Right atrium auricular region (tissue), 2 donors: ENCODE results near the gene CIROP. TPM values are rescaled to one million over a fixed set of nuclear protein-coding genes. Genes with fewer than 3 reads are reported as not detected.

Experiments
- DNase-seq: peaks from one replicate; pipeline ENCODE4 v3.0.0-alpha.2; 2019; ENCODE audit warnings: low spot score
- H3K27ac ChIP-seq, 2 donors: fragments of 200-600 bp; sonication (generic); 1 replicate in 1 of 2; 2 replicates in 1 of 2; pipeline ENCODE4 v1.5.1; 2016 to 2019
- H3K27me3 ChIP-seq, 2 donors: fragments of 200-600 bp; sonication (generic); one replicate each; pipeline versions ENCODE4 v1.5.1 to v1.6.0; 2017 to 2019
- H3K36me3 ChIP-seq: fragments of 200-600 bp; sonication (generic); one replicate; pipeline ENCODE4 v1.5.1; 2016
- H3K4me1 ChIP-seq, 2 donors: fragments of 200-600 bp; sonication (generic); one replicate each; pipeline versions ENCODE4 v1.5.1 to v1.6.0; 2017 to 2019
- H3K4me3 ChIP-seq, 2 donors: fragments of 200-600 bp; sonication (generic); 1 replicate in 1 of 2; 2 replicates in 1 of 2; pipeline ENCODE4 v1.5.1; 2017 to 2019; ENCODE audit warnings: mild to moderate bottlenecking in 1 of 2, moderate library complexity in 1 of 2
- H3K9me3 ChIP-seq, 2 donors: fragments of 200-600 bp; sonication (generic); one replicate each; pipeline ENCODE4 v1.5.1; 2019
- total RNA-seq, 2 donors: library from RNA; depleted of rRNA; stranded (reverse); fragments of >200 nt; gene quantifications; one replicate each; pipeline ENCODE4 v1.1.0, GENCODE V29; 2016
- TF ChIP-seq, protein P1 (sequence below), 2 donors: fragments of 200-600 bp; sonication (generic); IDR thresholded peaks; one replicate each; pipeline ENCODE4 v1.5.1; 2019; ENCODE audit warnings: antibody characterized with exemption in 2 of 2

CIROP gene
- total RNA-seq, 2 donors from 2014 or later, result not detected

DNA sequence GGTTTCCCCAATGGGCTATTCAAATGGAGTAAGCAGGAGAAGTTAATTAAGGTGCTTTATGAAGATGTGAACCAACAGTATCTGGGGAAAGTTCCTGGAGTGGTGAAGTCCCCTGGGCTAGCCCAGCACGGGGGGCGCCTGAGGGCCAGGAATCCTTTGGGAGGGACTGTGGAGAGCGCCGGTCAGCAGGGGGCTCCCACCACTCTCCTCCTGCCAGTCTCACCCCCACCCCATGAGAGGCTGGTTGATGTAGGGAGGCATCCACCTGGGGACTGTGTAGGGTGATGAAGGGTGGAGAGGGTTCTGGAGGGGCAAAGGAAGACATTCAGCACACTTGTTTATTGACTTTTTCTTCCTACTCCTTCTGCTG is 9.9 kb upstream of the CIROP start:
- DNase-seq, result no peak
- TF ChIP-seq, protein P1, sequence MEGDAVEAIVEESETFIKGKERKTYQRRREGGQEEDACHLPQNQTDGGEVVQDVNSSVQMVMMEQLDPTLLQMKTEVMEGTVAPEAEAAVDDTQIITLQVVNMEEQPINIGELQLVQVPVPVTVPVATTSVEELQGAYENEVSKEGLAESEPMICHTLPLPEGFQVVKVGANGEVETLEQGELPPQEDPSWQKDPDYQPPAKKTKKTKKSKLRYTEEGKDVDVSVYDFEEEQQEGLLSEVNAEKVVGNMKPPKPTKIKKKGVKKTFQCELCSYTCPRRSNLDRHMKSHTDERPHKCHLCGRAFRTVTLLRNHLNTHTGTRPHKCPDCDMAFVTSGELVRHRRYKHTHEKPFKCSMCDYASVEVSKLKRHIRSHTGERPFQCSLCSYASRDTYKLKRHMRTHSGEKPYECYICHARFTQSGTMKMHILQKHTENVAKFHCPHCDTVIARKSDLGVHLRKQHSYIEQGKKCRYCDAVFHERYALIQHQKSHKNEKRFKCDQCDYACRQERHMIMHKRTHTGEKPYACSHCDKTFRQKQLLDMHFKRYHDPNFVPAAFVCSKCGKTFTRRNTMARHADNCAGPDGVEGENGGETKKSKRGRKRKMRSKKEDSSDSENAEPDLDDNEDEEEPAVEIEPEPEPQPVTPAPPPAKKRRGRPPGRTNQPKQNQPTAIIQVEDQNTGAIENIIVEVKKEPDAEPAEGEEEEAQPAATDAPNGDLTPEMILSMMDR (IDR thresholded peaks at IDR 0.05), result no peak
- Histone ChIP-seq H3K4me3 (no peak overlapping the region), H3K27me3 (no peaks in the 10 kb centered on the region), H3K36me3 (no peaks in the 10 kb centered on the region), H3K4me1 (peaks cover 0 to 15% of the 10 kb centered on the region in 2 donors), H3K27ac (no peak overlapping the region), H3K9me3 (no peaks in the 10 kb centered on the region)

DNA sequence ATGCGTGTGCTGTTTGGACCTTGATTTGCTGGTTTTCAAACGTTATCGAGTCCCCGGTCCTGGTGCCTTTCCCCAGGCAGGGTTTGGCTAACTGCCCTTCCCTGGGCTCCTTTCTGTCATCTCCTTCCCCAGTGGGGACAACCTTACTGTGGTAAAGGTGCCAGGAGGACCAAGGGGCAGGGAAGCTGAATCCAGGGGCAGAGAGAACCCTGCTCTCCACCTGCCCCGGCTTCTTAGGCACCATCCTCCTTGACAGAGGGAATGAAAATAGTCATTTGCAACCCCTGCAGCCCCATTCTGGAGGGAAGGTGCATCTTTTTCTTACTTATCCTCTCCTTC is 9.3 kb upstream of the CIROP start:
- no peaks in the 10 kb centered on the region for H3K27me3 ChIP-seq
- TF ChIP-seq, protein P1 (IDR thresholded peaks at IDR 0.05), result no peak

GRCh38 chr14:23113431-23114119 is 8.8 kb upstream of the CIROP start:
- no peak overlapping the region for H3K4me3 ChIP-seq
- H3K27me3 ChIP-seq, result no peaks in the 10 kb centered on the region
- no peak overlapping the region for H3K27ac ChIP-seq
- peaks cover 0 to 15% of the 10 kb centered on the region in 2 donors for H3K4me1 ChIP-seq
- no peaks in the 10 kb centered on the region for H3K9me3 ChIP-seq
- TF ChIP-seq, protein P1 (IDR thresholded peaks at IDR 0.05), result no peak
- H3K36me3 ChIP-seq, result no peaks in the 10 kb centered on the region
- no peak for DNase-seq

More for the DNA sequence above, 9.3 kb upstream of the CIROP start:
- Histone ChIP-seq H3K4me3 (no peak overlapping the region), H3K4me1 (peaks cover 0 to 15% of the 10 kb centered on the region in 2 donors), H3K36me3 (no peaks in the 10 kb centered on the region), H3K27ac (no peak overlapping the region), H3K9me3 (no peaks in the 10 kb centered on the region)
- no peak for DNase-seq

GRCh38 chr14:23112359-23113178 is 7.8 kb upstream of the CIROP start:
- H3K4me3 ChIP-seq, result no peak overlapping the region
- DNase-seq, result no peak
- TF ChIP-seq, protein P1 (IDR thresholded peaks at IDR 0.05), result no peak
- H3K27ac ChIP-seq, result no peak overlapping the region
- H3K27me3 ChIP-seq, result no peaks in the 10 kb centered on the region
- no peaks in the 10 kb centered on the region for H3K36me3 ChIP-seq
- no peaks in the 10 kb centered on the region for H3K9me3 ChIP-seq
- peaks cover 0 to 15% of the 10 kb centered on the region in 2 donors for H3K4me1 ChIP-seq

DNA sequence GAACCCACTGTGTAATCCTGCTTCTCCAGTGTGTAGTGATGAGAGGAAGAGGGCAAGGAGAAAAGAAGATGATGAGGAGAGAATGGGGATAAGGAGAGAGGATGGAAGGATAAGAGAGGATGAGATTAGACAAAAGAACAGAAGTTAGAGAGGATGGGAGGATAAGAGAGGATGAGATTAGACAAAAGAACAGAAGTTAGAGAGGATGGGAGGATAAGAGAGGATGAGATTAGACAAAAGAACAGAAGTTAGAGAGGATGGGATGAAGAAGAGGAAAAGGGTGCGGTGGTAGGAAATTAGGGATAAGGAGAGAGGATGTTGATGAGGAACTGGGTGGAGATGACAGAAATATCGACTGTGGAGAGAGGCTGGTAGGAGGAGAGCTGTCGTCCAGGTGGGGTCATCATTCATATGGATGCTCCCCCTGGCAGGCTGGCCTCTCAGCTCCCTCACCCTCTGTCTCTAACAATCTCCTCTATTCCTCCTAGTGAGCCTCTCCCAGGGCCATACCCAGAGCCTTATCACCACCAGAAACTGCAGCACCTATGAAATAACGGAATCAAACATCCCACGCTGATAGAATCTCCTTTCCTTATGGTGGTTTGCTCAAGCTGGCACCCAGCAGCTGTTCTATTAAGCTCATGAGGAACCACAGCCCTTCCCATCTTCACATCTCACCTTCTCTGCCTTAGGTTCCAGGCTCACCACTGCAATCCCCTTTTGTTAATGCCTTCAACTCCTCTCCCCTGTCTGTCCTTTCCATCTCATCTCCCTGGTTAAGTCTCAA is 6.0 kb upstream of the CIROP start:
- TF ChIP-seq, protein P1 (IDR thresholded peaks at IDR 0.05), result no peak

More for the DNA sequence above, 6.0 kb upstream of the CIROP start:
- no peaks in the 10 kb centered on the region for H3K36me3 ChIP-seq
- DNase-seq, result no peak
- no peaks in the 10 kb centered on the region for H3K9me3 ChIP-seq
- H3K27me3 ChIP-seq, result no peaks in the 10 kb centered on the region
- H3K27ac ChIP-seq, result no peak overlapping the region
- peaks cover 0 to 15% of the 10 kb centered on the region in 2 donors for H3K4me1 ChIP-seq
- H3K4me3 ChIP-seq, result no peak overlapping the region
